Hepatocyte (in vitro differentiated cells): Measurements from ENCODE around the gene KCNB1.

Experiments used
- CTCF ChIP-seq: fragments of 200-600 bp; sonication (generic); IDR thresholded peaks from 2 replicates; pipeline ENCODE4 v1.5.1; 2016; ENCODE audit warnings: antibody characterized with exemption, mild to moderate bottlenecking; ENCODE audit not compliant: poor library complexity
- EZH2 ChIP-seq: fragments of 200-600 bp; sonication (generic); IDR thresholded peaks from 2 replicates; pipeline ENCODE4 v1.6.1; 2016; ENCODE audit warnings: antibody characterized with exemption, mild to moderate bottlenecking, borderline replicate concordance
- EZH2phosphoT487 ChIP-seq: fragments of 200-600 bp; sonication (generic); IDR thresholded peaks from one replicate; pipeline ENCODE4 v1.6.1; 2018; ENCODE audit warnings: antibody characterized with exemption, mild to moderate bottlenecking, low read depth, moderate library complexity; ENCODE audit not compliant: unreplicated experiment, severe bottlenecking

- TF ChIP-seq CTCF (no peak), EZH2 (no peak), EZH2phosphoT487 (no peak)
These were observed 69.5 kb downstream of the KCNB1 start for GRCh38 chr20:49412953-49413352.
